DMS153 treated with DMSO at 0.1 percent for 48 hours (cell line): ENCODE results near the gene PDE3A.

Experiments
- DNase-seq: peaks from one replicate; lab custom pipeline; 2025; ENCODE audit not compliant: unreplicated experiment; lab: John Stamatoyannopoulos, UW

The PDE3A gene

DNA sequence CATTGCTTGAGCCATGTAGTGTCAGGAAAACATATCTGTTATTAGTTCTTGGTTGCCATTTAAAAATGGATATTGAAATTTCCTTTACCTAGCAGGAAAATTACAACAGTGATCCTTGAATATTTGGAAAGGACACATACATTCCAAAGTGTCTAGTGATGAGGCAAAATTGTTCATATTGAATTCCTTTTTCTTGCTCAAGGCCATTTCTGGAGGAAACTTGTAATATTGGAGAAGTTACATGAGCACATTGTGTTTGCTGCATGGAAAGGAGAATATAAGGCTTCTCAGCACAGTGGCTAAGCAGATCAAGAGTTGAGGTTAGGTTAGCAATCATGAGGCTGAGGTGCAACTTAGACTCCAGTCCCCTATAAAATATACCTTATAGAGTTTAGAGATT lies 121.9 kb downstream of the PDE3A start:
- no peak for DNase-seq

DNA sequence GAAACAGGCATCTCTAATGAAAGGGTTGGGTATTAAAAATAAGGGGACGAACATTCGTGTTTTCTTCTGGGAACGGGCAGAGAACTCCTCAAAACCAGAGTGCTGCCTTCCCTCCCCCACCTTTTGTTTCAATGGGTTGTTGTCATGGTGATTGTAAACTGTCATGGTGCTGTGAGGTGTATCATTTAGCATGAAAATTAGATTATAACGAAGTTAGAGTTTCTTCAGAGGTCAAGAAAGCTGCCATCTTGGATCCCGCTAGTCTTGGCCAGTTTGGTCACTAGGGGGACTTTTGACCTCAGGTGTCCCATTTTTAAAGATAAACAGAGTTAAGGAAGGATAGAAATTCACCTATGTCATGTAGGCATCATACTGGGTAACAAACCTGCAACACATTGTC lies 123.0 kb downstream of the PDE3A start:
- DNase-seq = no peak

DNA sequence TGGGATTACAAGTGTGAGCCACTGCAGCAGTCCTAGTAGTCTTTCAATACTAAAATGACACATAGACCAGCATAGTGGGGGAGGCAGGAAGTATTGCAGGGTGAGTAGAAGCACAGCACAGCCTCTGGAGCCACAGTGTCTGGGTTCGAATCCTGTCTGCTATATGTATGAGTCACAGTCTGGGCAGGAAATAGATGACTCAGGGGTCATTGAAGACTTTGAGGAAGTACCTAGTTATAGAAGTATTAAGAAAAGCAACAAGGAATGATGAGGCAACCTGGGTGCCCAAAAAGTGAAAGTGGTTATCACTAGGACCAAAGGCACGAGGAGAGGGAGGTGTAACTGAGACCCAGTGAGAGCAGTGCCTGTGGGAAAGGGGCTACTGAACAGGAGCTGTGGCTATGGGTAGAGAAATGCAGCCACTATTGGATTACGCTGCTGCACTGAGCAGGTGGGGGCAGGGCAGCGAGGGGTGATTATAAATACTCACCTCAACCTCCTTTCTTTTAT lies 124.0 kb downstream of the PDE3A start:
- DNase-seq = no peak

DNA sequence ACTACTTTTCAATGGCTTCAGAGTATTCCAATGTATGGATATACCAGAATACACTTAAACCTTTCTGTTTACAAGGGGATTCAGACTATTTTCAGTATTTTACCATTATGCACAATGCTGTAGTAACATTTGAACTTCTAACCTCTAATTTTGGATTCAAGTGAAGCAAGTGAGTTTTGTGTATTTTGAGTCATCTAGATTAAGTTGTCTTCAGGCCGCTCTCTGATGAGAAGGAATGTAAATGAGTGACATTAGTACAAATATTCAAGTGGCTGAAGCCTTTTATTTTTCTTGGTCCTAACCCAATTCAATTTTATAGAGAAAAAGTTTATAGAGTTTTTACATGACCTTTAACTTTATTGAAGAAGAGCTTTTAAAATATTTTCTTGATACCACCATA lies 125.6 kb downstream of the PDE3A start:
- no peak for DNase-seq

DNA sequence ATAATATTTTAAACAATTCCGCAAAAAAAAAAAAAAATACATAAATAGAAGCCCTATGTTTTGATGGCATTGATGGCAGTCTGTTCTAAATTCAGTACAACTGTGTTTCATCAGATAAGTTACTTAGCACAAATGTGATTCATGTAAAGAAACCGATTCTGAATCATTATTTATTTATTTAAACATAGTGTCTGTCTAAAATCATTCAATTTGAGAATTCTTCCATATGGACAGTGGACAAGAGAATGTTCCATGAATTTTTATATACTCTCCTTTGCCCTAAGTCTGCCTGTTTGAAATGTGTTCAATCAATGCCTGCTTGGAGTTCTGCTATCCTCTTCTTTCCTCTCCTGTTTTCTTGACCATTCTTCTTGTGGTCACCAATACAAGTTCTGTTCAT lies 126.5 kb downstream of the PDE3A start:
- no peak for DNase-seq

DNA sequence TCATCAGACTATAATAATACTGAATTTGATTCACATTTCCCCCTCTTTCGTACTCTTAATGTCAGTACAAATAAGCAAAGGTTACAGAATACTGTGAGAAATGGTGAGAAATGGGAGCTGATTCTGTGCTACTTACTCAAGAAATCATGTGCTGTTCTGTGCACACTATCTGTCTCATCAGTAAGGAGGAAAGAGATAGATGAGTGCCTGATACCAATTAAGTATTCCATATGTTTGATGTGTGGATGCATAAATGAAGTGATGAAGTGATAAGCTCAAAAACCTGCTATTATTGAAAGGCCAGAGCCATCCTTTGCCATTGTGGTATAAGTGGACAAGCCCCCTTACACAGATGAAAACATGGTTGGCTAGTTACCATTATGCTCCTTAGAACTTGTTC lies 127.7 kb downstream of the PDE3A start:
- DNase-seq = no peak

DNA sequence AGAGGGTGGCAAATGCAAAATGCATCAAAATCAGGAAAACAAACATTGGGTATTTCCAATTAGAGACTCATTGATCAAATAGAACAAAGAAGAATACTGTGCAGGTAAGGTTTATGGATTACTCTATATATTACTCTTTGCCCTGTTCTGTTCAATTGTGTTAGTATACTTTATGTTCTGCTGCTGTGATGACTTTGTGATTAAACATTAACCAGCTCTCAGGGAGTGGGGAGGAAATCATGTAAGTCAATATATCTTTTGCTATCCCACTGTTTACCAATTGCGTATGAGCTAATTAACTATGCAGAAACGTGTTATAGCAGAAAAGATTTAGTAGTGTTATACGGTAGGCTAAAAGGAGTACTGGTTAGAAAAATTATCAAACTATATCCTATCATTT lies 129.4 kb downstream of the PDE3A start:
- no peak for DNase-seq

DNA sequence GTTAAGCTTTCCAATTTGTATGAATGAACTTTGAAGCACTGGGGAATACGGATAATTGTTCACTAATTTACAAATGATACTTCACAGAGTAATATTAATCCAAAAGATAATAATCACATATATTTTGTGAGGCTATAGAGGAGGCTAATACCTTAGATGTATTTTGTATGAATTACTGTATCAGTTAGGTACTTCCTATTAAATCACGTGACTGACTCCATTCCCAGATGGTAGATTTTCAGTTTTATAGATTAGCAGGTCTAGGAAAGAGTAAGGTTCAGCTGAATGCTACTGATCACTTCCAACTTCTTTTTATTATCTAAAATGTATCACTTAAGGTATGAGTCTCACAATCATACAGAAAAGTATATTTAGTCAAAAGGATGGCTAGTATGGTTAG lies 133.6 kb downstream of the PDE3A start:
- no peak for DNase-seq

DNA sequence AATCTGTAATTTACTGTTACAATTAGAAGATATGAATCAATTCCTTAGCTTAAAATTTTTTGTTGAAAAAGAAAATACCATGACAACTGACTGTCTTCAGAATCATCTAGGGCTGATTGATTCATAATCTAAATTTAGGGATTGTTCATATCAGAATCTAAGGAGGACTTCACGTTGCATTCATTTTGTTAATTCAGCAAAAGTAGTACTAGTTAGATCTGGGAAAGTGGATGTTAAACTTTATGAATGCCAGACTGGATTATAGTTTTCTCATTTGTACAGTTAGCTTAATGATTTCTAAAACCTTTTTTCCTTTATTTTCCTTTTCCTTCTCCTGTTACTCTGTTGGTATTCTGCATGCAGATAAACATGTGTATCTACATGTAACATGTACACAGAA lies 135.5 kb downstream of the PDE3A start:
- DNase-seq = no peak

DNA sequence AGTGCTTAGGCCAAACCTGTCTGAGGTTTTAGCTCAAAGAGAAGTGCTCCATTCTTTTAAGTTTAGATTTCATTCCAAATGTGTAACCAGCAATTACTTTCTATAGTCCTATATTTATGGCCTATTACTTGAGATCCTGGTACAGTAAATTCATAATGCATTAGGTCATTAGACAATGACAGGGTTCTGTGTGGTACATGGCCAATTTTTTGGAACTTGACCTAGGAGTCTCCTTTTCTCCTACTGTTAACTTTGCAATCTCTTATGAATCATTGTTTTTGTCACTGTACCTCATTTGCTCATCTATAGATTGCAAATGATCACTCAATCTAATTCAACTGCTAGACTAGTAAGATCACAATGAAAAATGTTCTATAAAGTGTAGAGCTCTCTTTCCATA lies 136.7 kb downstream of the PDE3A start:
- no peak for DNase-seq

DNA sequence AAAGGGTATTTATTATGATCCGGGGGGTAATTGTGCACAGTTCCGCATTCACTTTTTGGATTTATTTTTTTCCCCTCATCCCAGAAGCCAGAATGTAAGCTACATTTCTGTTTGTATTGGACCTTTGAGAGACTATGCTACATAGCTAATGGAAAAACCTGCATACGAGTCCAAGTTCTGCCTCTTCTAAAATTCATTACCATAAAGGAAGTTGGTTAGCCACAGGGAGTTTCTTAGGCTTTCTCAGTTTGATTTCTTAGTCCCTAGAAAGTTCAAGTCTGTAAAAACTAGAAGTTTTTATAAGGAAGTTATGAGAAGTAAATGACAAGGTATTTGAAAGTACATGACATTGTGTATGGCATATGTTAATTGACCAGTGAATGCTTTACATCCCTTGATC lies 138.7 kb downstream of the PDE3A start:
- DNase-seq = no peak

DNA sequence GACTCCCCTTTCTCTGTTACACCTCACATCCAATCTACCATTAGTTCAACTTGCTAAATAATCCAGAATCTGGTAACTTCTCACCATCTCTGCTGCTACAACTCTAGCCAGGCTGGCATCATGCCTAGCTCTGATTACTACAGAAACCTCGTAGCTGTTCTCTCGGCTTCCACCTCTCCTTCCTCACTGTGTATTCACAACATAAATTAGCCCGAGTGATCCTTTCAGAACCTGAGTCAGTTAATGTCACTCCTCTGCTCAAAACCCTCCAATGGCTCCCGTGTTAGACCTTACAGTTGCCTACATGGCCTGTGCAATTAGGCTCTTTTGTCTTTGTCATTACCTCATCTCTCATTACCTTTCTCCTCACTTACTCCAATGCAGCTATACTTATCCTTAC lies 139.4 kb downstream of the PDE3A start:
- no peak for DNase-seq

DNA sequence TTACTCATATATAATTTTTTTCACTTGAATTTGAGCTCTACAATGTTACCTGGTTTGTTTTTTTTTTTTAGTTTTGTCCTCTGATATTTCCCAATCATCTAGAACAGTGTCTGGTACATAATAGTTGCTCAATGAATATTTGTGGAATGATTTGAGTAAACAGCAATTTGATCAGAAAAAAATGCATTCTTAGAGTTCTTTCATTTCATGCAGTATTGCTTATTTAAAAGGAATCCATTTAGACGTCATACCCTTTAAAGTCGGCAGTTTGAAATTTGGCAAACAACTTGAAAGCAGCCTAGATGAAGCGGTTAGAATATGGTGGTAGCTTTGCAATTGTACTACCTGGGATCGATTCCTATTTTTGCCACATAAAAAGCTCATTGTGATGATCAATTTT lies 140.0 kb downstream of the PDE3A start:
- no peak for DNase-seq

DNA sequence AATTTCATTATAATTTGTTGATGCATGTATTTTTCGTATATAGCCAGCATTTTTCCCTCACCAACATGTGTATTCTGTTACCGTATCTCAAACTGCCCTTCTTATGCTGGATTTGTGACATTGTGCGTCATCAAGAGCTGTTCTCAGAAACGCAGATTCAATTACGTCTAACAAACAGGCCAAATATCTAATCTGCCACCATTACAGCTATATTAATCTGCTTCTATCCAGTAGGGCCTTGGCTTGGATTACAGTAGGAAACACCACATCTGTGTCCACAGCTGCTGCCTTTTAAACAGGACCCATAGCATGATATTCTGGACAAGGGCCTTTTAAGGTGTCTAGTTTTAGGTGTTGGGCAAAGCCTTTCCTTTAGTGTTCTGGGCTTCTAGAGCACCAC lies 140.6 kb downstream of the PDE3A start:
- no peak for DNase-seq

DNA sequence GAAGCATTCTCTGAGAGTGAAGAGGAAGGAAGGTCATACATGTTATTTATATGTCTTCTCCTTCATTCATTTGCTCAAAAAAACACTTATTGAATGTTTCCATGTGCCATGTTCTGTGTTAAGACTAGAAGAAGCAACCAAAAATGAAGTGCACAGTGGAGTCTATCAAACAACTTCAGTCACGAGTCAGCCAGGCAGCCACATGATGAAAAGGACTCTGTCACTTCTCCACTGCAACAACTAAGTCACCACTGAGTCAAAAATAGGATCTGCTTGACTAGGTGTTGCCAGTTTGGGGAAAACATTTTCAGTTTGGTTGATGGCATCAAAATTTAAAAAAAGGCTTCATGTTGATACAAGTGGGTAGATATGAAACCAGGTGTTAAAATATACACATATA lies 142.5 kb downstream of the PDE3A start:
- DNase-seq = no peak

DNA sequence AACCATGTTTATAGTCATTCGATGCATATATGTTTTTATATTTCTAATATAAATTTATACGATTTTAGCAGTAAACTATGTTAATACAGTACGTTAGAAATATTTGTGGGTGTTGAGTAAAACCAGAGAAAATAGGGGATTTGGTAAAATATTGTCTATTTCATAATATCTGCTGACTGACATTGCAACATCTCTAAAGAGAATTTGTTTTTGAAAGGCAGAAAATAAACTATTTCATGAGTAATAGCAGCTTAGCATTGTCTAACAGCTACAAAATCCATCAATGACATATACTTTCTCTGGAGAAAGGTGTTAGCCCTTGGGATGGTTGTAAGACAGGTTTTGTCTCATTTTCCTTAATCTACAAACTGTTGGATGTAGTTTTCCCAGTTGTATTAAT lies 144.9 kb downstream of the PDE3A start:
- no peak for DNase-seq

DNA sequence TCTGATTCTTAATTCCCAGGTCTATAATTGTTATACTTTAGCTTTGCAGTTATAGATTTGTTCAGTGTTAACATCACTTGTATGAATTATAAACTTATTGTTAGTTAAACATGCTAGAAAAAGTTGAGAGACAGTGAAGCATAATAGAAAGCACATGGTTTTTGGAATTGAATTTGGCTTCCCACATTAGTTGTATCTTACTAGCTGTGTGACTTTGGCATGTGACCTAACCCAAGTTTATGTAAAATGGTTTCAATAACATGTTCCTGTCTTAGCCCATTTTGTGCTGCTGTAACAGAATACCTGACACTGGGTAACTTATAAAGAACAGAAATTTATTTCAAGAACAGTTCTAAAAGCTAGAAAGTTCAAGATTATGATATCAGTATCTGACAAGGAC lies 146.3 kb downstream of the PDE3A start:
- DNase-seq = no peak

DNA sequence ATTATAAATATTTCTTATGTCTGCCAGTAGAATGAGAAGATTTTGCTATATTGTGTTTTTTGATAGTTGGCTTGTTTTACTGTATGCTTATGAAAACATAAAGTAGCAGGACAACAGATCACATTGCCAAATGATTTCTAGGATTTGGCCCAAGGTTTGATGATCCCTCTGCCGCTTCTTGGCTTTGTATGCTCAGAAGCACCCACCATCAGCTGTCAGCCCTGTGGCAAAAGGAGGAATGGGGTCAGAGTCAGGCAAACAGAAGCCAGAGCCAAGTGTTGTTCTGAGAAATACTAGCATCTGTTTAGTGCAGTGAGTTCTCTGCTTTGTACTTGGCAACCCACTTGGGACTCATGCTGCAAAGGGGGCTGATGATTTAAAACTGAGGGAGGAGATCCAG lies 152.2 kb downstream of the PDE3A start:
- DNase-seq = no peak

DNA sequence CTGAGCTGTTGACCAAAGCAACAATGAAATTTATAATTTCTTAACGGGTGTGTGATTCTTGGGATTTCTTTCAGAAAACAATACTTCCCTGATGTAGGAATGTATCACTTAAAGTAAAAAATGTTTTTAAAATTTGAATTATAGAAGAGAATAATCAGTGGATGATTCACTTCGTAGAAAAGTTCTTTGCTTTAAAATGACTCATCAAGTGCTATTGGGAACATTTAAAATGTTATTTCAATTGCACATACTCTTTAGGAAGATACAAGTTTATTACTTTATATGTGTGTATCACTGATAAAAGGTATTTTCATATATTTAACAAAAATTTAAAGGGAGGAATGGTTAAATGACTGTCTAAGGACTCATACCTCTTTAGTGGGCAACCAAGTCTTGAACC lies 155.3 kb downstream of the PDE3A start:
- no peak for DNase-seq

DNA sequence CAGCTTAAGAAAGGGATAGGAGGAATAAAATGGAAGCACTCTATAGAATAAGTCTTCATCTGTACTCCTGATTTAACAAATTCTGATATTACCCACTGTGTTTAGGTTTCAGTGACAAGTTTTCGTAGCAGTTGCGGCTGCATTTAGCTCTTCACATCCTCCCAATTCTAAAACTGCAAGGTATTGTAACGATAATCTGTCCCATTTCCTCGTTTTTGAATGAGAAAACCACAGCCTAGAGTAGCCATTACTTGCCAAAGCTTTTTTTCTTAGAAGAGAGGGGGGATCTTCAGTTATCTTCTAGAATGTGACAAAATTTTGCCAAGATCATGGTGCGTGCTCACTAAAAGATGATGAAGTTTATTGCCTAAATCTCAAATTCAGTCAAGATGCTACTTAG lies 155.8 kb downstream of the PDE3A start:
- DNase-seq = no peak

DNA sequence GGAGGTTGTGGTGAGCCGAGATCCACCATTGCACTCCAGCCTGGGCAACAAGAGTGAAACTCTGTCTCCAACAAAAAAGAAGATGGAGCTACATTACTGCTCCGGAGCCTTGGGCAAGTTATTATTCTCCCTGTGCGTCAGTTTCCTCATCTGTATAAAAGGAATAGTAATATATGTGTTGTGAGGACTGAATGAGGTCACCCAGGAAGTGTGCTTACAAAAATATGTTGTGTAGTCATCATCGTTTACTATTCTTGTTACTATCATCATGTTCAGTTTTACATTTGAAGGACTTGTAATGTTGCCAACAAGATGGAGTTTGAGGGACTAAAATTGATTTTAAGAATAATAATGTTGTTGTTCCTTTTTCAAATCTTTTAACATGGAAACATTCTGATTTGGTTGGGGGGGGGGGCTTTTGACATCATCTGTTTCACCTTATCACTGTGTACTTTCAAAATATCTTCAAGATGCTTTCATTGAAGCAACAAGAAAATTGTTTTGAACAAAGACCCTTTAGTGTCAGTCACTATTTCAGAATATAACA lies 156.8 kb downstream of the PDE3A start:
- no peak for DNase-seq

DNA sequence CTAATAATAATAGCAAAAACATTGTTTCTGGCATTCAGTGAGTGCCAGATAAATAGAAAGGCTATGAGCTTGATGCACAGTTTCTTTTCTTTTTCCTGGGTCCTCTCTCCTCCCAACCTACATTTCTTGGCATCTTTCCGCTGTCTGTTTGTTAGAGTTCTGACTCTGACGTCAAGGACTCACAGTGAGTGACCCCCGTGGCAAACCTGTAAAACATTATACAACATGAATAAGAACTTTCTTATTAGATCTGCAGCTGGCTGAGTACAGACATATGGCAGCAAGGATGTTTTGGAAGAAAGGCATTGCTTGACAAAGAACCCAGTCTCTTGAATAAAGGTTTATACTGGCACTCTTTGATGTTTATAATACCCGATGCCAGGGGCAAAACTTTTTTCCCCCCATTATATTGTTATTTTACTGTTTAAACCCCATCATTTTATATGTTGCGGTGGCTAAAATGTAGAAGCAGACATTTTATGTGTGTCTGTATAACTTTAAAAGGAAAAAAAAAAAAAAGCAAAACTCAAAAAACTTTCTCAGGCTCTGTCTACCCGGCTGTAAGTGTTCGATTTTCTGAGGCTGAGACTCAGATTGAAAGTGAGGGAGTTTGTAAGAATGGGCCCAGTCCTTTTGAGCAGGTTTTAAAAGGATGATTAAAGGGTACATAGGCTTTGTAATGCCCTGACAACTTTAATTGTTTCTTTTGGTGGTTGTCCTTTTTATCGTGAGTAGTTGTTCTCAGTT lies 159.3 kb downstream of the PDE3A start:
- DNase-seq = no peak

DNA sequence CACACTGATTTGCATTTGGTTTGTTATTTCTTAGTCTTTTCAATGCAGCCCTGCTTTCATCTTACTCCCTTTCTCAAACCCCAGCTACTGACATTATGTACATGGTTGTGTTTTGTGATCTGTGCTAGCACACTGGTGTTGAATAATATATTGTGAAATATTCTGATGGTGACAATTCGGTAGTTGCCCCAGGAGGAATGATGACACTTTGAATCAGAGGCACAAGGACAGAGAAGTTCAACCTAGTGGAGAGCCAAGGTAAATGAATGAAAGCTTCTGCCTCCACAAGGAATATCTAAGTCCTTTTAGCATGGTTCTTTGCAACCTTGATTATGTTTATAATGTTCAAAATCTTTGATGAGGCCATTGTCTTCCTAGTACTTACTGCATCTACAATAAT lies 159.9 kb downstream of the PDE3A start:
- DNase-seq = no peak
